Peyer's patch (tissue), 4 donors: Measurements from ENCODE around the gene ZNF638. TPM values are rescaled to one million over a fixed set of nuclear protein-coding genes. Genes with fewer than 3 reads are reported as not detected.

Experiments
- DNase-seq, 3 donors: peaks; one replicate each; pipeline ENCODE4 v3.0.0-alpha.2; 2017 to 2019
- H3K27ac ChIP-seq, 4 donors: fragments of 200-600 bp; sonication (generic); one replicate each; pipeline ENCODE4 v1.5.1; 2016 to 2019
- H3K27me3 ChIP-seq, 2 donors: fragments of 200-600 bp; sonication (generic); one replicate each; pipeline ENCODE4 v1.5.1; 2019
- H3K36me3 ChIP-seq, 3 donors: fragments of 200-600 bp; sonication (generic); one replicate each; pipeline ENCODE4 v1.5.1; 2016 to 2019
- H3K4me1 ChIP-seq, 4 donors: fragments of 200-600 bp; sonication (generic); one replicate each; pipeline ENCODE4 v1.5.1; 2016 to 2019
- H3K4me3 ChIP-seq, 4 donors: fragments of 200-600 bp; sonication (generic); 1 replicate in 3 of 4; 2 replicates in 1 of 4; pipeline ENCODE4 v1.5.1; 2016 to 2019; ENCODE audit warnings: mild to moderate bottlenecking in 1 of 4
- H3K9me3 ChIP-seq, 4 donors: fragments of 200-600 bp; sonication (generic); one replicate each; pipeline ENCODE4 v1.5.1; 2016 to 2019; ENCODE audit warnings: mild to moderate bottlenecking in 1 of 4
- POLR2A ChIP-seq, 2 donors: fragments of 450-650 bp; IDR thresholded peaks; one replicate each; pipeline ENCODE4 v1.5.1; 2017; ENCODE audit warnings: antibody characterized with exemption in 2 of 2, mild to moderate bottlenecking in 2 of 2, moderate library complexity in 2 of 2
- total RNA-seq, 4 donors: library from RNA; depleted of rRNA; stranded (reverse); fragments of >200 nt; gene quantifications; one replicate each; pipeline ENCODE4 v1.1.0, GENCODE V29; 2016
- TF ChIP-seq, protein P1 (sequence below), 6 experiments: fragments of 450-650 bp in 4 of 6; fragments of 200-600 bp in 2 of 6; sonication (generic) in 1 of 6; IDR thresholded peaks; one replicate each; pipeline ENCODE4 v1.5.1; 2017 to 2019; ENCODE audit warnings: antibody characterized with exemption in 6 of 6, mild to moderate bottlenecking in 3 of 6, moderate library complexity in 1 of 6

The ZNF638 gene
- total RNA-seq, 4 donors from 2014 or later, result 155 to 539 (median 174) TPM

- no peaks in the 10 kb centered on the region for H3K27me3 ChIP-seq
- peaks cover 0 to 8% (median 0%) of the 10 kb centered on the region in 3 donors for H3K36me3 ChIP-seq
- no peaks in the 10 kb centered on the region for H3K4me1 ChIP-seq
- no peak for DNase-seq
- no peak overlapping the region for H3K4me3 ChIP-seq
- H3K27ac ChIP-seq, result no peak overlapping the region
- TF ChIP-seq POLR2A (IDR thresholded peaks at IDR 0.05), result no peak
- TF ChIP-seq, protein P1, sequence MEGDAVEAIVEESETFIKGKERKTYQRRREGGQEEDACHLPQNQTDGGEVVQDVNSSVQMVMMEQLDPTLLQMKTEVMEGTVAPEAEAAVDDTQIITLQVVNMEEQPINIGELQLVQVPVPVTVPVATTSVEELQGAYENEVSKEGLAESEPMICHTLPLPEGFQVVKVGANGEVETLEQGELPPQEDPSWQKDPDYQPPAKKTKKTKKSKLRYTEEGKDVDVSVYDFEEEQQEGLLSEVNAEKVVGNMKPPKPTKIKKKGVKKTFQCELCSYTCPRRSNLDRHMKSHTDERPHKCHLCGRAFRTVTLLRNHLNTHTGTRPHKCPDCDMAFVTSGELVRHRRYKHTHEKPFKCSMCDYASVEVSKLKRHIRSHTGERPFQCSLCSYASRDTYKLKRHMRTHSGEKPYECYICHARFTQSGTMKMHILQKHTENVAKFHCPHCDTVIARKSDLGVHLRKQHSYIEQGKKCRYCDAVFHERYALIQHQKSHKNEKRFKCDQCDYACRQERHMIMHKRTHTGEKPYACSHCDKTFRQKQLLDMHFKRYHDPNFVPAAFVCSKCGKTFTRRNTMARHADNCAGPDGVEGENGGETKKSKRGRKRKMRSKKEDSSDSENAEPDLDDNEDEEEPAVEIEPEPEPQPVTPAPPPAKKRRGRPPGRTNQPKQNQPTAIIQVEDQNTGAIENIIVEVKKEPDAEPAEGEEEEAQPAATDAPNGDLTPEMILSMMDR (IDR thresholded peaks at IDR 0.05), result no peak
- no peaks in the 10 kb centered on the region for H3K9me3 ChIP-seq
Observed at GRCh38 chr2:71446505-71446904, 114.9 kb downstream of the ZNF638 start.

GRCh38 chr2:71449343-71449742 is 117.8 kb downstream of the ZNF638 start:
- Histone ChIP-seq H3K4me1 (peaks cover 0 to 12% (median 0%) of the 10 kb centered on the region in 4 donors), H3K27me3 (no peaks in the 10 kb centered on the region), H3K9me3 (no peaks in the 10 kb centered on the region), H3K36me3 (no peaks in the 10 kb centered on the region), H3K4me3 (no peak overlapping the region), H3K27ac (no peak overlapping the region)
- TF ChIP-seq, protein P1 (IDR thresholded peaks at IDR 0.05), result no peak
- no peak for TF ChIP-seq POLR2A (IDR thresholded peaks at IDR 0.05)
- no peak for DNase-seq

GRCh38 chr2:71451705-71452104 is 120.1 kb downstream of the ZNF638 start:
- Histone ChIP-seq H3K27ac (no peak overlapping the region), H3K9me3 (no peaks in the 10 kb centered on the region), H3K36me3 (no peaks in the 10 kb centered on the region), H3K4me1 (peaks cover 0 to 26% (median 0%) of the 10 kb centered on the region in 4 donors), H3K4me3 (no peak overlapping the region), H3K27me3 (no peaks in the 10 kb centered on the region)
- TF ChIP-seq, protein P1 (IDR thresholded peaks at IDR 0.05), result no peak
- TF ChIP-seq POLR2A (IDR thresholded peaks at IDR 0.05), result no peak
- DNase-seq, result no peak

GRCh38 chr2:71452565-71452964 is 121.0 kb downstream of the ZNF638 start:
- H3K36me3 ChIP-seq, result no peaks in the 10 kb centered on the region
- no peak for DNase-seq
- H3K27ac ChIP-seq, result no peak overlapping the region
- H3K4me1 ChIP-seq, result peaks cover 0 to 32% (median 0%) of the 10 kb centered on the region in 4 donors
- TF ChIP-seq, protein P1 (IDR thresholded peaks at IDR 0.05), result no peak
- no peak for TF ChIP-seq POLR2A (IDR thresholded peaks at IDR 0.05)
- no peaks in the 10 kb centered on the region for H3K9me3 ChIP-seq
- H3K4me3 ChIP-seq, result no peak overlapping the region
- no peaks in the 10 kb centered on the region for H3K27me3 ChIP-seq

- H3K4me3 ChIP-seq, result peak within 1 kb of the TSS; percentile 29 to 54 (median 46)
- peak within 1 kb of the TSS in 2 of 4 donors; percentile 17 to 54 for H3K27ac ChIP-seq
- no peaks in the 10 kb centered on the region for H3K27me3 ChIP-seq
- H3K9me3 ChIP-seq, result no peaks in the 10 kb centered on the region
- TF ChIP-seq, protein P1 (IDR thresholded peaks at IDR 0.05), result no peak
- TF ChIP-seq POLR2A (IDR thresholded peaks at IDR 0.05), result no peak
- no peak for DNase-seq
- no peaks in the 10 kb centered on the region for H3K36me3 ChIP-seq
- H3K4me1 ChIP-seq, result peaks cover 0 to 40% (median 0%) of the 10 kb centered on the region in 4 donors
Observed at GRCh38 chr2:71453404-71454220, 122.0 kb downstream of the ZNF638 start, which contains the start of gene DYSF. DYSF (plus strand) TSS chr2:71453561.
